HFF-Myc (cell line): ENCODE results near the gene NAPB.

ENCODE experiments used
- DNase-seq: peaks from one replicate; pipeline ENCODE4 v3.0.0-alpha.2; 2011; ENCODE audit warnings: low read depth; ENCODE audit errors: extremely low read depth
- H3K4me3 ChIP-seq: replicated peaks from 2 replicates; pipeline ENCODE4 v1.5.1; 2011; ENCODE audit warnings: low read depth, mild to moderate bottlenecking, control low read depth, low read length
- CTCF ChIP-seq: IDR thresholded peaks from 2 replicates; pipeline ENCODE4 v1.5.1; 2012; ENCODE audit warnings: mild to moderate bottlenecking, low read depth, low read length, control low read depth; ENCODE audit errors: missing control alignments

The NAPB gene

GRCh38 chr20:23438661-23439060, 17.4 kb upstream of the NAPB start:
- no peak overlapping the region for H3K4me3 ChIP-seq
- no peak for TF ChIP-seq CTCF
- no peak for DNase-seq

GRCh38 chr20:23437126-23437899, 16.0 kb upstream of the NAPB start:
- DNase-seq: no peak
- no peak overlapping the region for H3K4me3 ChIP-seq
- no peak for TF ChIP-seq CTCF

GRCh38 chr20:23436681-23437080, 15.4 kb upstream of the NAPB start:
- no peak for TF ChIP-seq CTCF
- no peak for DNase-seq
- H3K4me3 ChIP-seq: no peak overlapping the region

GRCh38 chr20:23435626-23436539, 14.6 kb upstream of the NAPB start:
- no peak overlapping the region for H3K4me3 ChIP-seq
- no peak for TF ChIP-seq CTCF
- no peak for DNase-seq

- no peak overlapping the region for H3K4me3 ChIP-seq
- TF ChIP-seq CTCF: no peak
- DNase-seq: no peak
These were observed 13.4 kb upstream of the NAPB start for GRCh38 chr20:23434521-23435313.

GRCh38 chr20:23433628-23434027, 12.3 kb upstream of the NAPB start:
- DNase-seq: no peak
- no peak overlapping the region for H3K4me3 ChIP-seq
- no peak for TF ChIP-seq CTCF
